HG02840 (cell line): ENCODE data around the gene SH2D6.
"Not testable (repeated sequence)": the region's sequence is repeated elsewhere in the genome, so short reads cannot be mapped to it uniquely, and the experiment has no call there.

Experiments used
- ATAC-seq: cut with Tn5 transposase; IDR thresholded peaks from one replicate; pipeline ENCODE4 v1.9.1; 2021; ENCODE audit warnings: mild to moderate bottlenecking, moderate library complexity, moderate number of reproducible peaks; ENCODE audit not compliant: unreplicated experiment, low FRiP score

Gene SH2D6

DNA sequence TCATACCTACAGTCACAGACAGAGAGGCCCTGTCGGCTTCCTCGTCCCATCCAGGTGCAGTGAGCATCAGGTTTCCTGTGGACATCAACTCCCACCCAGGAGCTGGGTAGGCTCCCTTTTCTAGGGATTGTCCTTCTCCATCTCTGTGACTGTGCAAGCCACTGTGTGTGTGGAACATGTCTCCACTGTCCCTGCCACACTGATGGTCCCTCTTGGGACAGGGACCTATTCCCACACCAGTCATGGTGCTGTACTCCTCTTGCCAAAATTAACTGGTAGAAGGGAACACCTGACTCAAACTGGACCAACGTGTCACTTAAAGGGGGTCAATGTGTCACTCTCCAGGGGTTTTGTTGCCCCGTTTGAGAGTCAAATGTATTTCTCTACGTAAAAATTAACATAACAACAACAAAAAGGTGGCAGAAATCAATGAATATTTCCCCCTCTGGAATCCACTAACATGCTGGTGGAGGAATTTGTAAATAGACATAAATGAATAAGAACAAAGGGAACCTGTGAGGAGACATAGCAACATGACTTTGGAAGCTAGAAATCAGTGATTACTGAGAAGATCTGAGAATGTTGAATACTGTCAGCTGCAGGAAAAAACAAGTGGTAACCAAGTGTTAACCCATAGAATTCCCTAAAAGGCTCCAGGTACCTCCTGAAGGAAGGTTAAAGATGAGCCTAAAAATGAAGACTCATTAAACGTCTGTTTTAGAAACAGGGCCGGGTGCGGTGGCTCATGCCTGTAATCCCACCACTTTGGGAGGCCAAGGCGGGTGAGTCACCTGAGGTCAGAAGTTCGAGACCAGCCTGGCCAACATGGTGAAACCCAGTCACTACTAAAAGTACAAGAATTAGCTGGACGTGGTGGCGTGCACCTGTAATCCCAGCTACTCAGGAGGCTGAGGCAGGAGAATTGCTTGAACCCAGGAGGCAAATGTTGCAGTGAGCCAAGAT lies 40.4 kb downstream of the SH2D6 start:
- no peak for ATAC-seq

DNA sequence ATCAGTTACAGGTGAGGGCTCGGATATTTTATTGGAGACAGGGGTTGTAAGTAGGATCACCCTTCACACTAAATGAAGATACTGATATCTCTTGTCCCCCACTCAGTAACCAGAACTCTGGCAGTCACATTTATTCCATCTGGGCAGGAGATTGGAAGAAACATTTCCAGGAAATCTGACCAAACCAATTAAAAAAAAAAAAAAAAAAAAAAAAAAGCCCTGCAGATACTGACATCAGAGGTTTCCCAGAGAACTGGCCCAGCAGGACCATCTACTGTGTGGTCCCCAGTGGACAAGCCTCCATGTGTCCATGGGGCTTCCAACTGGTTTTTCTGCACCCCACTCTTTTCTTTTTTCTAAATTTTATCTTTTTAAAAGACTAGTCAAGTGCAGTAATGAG lies 41.3 kb downstream of the SH2D6 start:
- no peak for ATAC-seq

DNA sequence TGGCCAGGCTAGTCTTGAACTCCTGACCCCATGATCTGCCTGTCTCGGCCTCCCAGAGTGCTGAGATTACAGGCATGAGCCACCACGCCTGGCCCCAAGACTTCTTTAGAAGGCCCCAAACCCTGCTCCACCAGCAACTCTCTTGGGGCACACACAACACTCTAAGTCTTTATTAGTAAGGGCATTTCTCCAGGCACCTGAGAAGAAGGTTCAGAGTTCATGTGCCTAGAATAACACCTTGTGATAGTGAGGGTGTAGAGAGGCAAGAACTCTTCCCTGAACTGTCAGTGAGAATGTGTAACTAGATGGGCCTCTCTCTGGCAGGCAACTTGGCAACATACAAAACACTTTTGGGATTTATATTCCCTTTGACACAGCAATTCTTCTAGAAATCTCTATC lies 43.8 kb downstream of the SH2D6 start:
- ATAC-seq = no peak

DNA sequence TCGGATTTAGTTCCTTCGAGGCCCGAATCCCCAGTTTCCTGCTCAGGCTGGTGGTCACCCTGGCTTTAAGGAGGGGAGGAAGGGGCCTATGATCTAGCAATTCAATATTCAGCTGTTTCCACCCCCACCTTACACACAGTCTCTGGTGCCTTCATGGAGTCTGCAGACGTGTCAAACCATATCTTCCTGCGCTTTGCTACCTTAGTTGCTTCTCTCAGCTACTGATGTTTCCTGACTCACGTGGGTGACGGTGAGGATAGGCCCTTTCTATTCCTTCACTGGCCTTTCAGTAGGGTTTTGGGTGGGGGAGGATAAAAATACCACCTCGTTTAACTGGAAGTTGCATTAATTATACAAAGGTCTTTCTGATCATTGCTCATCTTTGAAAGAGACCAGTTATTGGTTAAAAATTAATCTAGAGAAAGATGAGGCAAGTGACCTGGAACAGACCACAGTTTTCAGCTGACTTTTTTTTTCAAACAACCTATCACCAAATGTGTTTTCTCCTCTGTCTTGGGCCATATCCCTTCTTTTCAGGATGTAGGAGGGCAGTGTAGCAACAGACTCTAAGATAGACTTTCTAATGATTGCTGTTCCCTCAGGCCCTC lies 49.7 kb downstream of the SH2D6 start:
- no peak for ATAC-seq

DNA sequence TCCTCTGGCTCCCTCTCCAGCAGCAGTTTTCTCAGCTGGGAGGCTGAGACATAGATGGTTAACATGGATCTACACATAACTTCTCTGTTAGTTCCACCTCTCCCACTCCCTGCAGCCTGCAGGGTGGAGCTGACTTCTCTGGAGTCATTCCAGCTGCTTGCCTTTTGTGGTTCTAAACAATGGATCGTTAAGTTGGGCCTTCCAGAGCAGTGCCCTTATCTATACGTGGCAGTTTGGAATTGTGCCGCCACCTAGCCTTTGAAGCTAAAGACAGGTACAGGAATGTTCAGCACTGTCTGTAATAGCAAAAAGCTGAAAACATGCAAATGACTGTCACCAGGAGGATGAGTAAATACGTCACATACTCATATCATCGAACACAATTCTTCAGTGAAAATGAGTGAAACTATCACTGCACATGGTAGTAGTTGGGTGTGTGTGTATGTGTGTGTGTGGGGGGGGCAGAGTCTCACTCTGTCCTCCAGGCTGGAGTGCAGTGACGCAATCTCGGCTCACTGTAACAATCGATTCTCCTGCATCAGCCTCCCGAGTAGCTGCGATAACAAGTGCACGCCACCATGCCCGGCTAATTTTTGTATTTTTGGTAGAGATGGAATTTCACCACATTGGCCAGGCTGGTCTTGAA lies 50.3 kb downstream of the SH2D6 start:
- no peak for ATAC-seq

DNA sequence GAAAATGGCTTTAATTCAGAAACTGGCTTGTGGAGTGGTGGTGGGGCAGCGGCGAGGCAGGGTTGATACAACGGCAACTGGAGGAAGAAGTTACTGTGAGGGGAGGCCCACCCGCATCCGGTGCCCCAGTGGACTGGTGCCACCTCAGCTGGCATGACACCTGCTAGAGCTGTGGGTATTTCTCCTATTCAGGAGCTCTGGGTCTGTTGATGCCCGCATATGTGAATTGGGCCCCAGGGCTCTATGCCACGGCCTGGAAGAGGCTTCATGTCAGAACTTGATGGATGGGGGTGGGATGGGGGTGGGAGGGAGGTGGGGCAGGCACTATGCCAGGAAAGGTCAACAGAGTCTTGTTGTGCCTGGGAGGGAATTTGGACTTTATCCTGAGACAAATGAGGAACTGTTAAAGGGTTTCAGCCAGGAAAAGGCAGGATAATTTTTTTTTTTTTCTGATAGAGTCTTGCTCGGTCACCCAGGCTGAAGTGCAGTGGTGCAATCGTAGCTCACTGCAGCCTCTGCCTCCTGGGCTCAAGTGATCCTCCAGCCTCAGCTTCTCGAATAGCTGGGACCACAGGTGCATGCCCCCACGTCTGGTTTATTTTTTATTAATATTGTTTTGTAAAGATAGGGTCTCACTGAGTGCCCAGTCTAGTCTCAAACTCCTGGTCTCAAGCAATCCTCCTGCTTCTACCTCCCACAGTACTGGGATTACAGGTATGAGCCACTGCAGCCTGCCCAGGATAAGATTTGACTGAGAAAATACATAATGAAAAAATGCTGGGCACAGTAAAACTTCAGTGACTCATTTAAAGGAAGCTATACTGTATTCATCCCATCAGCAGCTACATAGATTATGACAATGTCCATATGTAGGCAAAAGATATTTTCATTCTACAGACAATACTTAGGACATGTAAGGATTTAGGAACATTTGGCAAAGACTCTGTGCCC lies 52.6 kb downstream of the SH2D6 start:
- no peak for ATAC-seq

DNA sequence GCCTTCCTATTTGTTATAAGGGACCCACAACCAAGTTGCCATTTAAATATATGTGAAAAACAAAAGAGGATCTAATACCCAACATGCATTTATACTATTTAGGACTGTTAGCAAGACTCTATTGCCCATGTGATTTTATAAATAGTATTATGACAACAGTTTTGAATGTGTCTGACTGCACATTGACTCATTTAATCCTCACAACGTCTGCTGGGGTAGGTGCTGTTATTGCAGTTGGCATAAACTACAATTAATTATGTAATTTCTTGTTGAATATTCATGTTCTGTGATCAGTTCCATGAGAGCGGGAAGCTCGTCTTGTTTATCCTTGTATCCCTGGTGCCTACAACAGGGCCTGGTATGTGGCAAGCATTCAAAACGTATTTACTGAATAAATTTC lies 53.7 kb downstream of the SH2D6 start:
- ATAC-seq = no peak

DNA sequence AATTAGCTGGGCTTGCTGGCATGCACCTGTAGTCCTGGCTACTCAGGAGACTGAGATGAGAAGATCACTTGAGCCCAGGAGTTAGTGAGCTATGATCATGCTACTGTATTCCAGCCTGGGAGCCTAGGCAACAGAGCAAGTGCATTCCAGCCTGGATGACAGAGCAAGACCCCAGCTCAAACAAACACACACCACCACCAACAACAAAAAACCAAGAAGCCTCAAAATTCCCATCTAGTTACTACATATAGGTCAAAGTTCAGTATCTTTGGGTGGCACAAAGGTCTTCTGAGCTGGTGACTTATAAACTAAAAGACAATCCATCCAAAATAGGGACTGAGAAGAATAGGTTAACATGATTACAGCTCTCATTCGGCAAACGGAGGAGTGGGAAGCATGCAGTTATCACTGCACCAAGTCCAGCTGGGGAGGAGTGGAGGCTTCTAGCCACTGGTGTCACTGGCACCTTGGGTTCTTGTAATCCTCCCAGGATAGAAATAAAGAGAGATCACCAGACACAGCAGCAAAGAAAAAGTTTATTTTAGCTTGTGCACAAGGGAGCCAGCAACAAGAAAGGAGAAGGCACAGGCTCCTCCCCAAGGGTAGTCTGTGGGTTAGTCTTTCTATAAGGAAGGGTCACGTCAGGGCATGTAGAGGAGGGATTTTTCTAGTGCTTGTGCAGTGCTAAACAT lies 57.4 kb downstream of the SH2D6 start:
- ATAC-seq = no peak

DNA sequence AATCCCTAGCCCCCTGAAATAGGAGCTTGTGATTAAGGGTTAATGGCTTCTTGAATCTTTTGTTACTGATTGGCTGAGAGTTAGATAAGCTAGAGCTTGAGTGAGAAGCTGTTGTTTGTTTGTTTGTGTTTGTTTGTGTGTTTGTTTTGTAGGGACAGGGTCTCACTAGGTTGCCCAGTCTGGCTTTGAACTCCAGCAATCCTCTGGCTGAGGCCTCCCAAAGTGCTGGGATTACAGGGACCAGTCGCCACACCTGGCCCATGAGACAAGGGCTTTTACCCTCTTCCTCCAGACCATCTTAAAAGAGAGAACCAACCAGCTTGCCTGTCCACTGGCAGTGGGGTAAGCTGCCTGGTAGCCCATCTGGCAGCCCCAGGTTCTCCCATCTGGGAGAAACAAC lies 58.1 kb downstream of the SH2D6 start:
- ATAC-seq = no peak

DNA sequence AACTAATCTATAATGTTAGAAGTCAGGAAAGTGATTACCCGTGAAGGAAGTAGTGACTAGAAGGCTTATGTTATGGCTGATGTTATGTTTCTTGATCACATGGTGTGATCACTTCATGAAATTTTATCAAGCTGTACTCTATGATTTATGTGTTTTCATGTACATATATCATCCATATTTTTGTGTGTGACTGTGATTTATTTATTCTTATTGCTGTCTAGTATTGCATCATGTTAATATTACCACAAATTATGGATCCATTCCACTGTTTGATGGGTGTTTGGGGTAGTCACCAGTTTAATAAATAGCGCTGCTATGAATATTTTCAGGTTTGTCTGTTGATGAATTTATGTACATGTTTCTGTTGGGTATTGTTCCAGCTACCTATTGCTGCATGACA lies 59.4 kb downstream of the SH2D6 start:
- ATAC-seq = no peak

DNA sequence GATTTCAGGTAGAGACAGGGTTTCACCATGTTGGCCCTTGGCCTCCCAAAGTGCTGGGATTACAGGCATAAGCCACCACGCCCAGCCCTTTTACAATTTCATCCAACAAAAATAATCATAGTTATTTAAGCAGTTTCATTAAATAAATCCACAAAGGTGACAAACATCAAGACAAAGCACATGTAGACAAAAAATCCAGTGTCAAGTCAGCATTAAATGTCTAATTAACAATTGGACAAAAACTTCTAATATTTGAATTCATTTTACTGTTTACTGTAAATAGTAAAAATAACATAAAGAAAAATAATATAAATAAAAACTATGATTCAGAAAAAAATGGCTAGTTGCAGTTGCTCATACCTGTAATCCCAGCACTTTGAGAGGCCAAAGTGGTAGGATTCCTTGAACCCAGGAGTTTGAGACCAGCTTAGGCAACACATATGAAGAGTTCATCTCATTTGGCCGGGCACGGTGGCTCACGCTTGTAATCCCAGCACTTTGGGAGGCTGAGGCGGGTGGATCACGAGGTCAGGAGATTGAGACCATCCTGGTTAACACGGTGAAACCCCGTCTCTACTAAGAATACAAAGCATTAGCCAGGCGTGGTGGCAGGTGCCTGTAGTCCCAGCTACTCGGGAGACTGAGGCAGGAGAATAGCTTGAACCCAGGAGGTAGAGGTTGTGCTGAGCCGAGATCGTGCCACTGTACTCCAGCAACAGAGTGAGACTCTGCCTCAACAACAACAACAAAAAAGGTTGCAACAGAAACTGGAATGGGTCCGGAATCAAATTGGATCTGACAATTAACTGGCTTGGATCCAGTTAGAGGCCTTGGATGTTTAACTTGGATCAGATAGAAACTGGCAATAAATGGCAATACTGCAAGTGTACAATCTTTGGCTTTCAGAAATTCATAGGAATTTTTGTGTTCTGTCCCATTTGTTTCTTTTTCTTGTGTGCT lies 63.6 kb downstream of the SH2D6 start:
- no peak for ATAC-seq

DNA sequence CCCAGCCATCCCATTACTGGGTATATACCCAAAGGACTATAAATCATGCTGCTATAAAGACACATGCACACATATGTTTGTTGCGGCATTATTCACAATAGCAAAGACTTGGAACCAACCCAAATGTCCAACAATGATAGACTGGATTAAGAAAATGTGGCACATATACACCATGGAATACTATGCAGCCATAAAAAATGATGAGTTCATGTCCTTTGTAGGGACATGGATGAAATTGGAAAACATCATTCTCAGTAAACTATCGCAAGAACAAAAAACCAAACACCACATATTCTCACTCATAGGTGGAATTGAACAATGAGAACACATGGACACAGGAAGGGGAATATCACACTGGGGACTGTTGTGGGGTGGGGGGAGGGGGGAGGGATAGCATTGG lies 66.1 kb downstream of the SH2D6 start:
- ATAC-seq = not testable (repeated sequence)

DNA sequence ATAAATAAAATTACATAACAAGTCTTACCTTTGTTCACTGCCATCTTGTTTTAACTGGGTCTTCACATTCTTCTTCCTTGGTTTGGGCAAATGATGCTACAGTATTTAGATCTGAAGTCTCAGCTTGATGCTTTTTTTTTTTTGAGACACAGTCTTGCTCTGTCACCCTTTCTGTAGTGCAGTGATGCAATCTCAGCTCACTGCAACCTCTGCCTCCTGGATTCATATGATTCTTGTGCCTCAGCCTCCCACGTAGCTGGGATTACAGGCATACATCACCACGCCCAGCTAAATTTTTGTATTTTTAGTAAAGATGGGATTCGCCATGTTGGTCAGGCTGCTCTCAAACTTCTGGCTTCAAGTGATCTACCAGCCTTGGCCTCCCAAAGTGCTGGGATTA lies 67.3 kb downstream of the SH2D6 start:
- ATAC-seq = no peak
